Measurements from ENCODE around the gene CCDC12. TPM values are rescaled to one million over a fixed set of nuclear protein-coding genes. Genes with fewer than 3 reads are reported as not detected.

CCDC12 gene
- total and polyA plus RNA-seq, 2 of the 13 experiments (the other 11 are each of a cell fraction or from before 2014, with no cell fraction given): 30.1 to 49.5 TPM

DNA sequence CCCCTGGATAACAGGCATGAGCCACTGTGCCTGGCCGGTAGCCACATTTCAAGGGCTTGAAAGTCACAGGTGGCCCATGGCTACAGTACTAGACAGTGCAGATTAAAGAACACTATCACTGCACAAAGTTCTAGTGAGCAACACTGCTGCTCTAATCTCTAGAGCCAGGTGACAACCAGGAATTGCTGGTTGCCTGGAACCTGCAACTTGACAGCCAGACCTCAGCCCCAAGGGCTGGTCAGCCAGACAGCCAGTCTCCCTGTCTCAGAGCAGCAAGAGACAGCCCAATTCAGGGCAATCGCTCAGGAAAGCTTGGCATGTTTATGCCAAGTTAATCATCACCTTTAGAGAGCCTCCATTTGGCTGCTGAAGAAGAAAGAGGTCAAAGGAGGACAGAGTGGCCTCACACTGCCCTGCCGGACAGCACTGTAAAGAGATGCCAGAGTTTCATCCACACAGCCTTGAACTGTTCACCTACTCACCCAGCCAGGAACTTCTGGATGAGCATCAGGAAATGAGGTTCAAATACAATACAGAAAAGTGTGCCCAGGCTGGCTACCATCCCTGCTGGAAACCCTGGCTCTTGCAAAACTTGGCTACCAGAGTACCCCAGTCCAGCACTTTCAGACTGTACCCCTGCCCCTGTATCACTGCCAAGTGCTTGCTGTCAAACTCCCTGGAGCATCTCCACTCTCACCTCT lies 6.0 kb downstream of the CCDC12 start (continued):
- TF ChIP-seq NPAS2 (CRISPR knock-in tag; IDR thresholded peaks at IDR 0.05; ENCODE audit: borderline replicate concordance) (no peak), SRSF9 (IDR thresholded peaks at IDR 0.05; ENCODE audit: borderline replicate concordance, insufficient read depth, low read depth, low read length, poor library complexity, severe bottlenecking) (no peak), CBX1 (IDR thresholded peaks at IDR 0.05; ENCODE audit: low read depth) (peak; percentile 54), ZC3H4 (CRISPR knock-in tag; IDR thresholded peaks at IDR 0.05; ENCODE audit: borderline replicate concordance) (no peak), ATF7 (IDR thresholded peaks at IDR 0.05) (no peak), ATF7 (CRISPR knock-in tag; IDR thresholded peaks at IDR 0.05) (no peak), ZKSCAN5 (CRISPR knock-in tag; IDR thresholded peaks at IDR 0.05) (no peak), ZFX (CRISPR knock-in tag; IDR thresholded peaks at IDR 0.05; ENCODE audit: low read depth) (peak; percentile 17; the same call in 1 of the 2 replicates), RARG (CRISPR knock-in tag; IDR thresholded peaks at IDR 0.05; ENCODE audit: low read depth) (no peak), ZNF563 (CRISPR knock-in tag; IDR thresholded peaks at IDR 0.05) (no peak), ZNF891 (CRISPR knock-in tag; IDR thresholded peaks at IDR 0.05) (no peak), ZNF75D (CRISPR knock-in tag; IDR thresholded peaks at IDR 0.05; ENCODE audit: borderline replicate concordance) (no peak), TGIF2 (CRISPR knock-in tag; IDR thresholded peaks at IDR 0.05) (peak; percentile 89)
- TF ChIP-seq, protein P1, sequence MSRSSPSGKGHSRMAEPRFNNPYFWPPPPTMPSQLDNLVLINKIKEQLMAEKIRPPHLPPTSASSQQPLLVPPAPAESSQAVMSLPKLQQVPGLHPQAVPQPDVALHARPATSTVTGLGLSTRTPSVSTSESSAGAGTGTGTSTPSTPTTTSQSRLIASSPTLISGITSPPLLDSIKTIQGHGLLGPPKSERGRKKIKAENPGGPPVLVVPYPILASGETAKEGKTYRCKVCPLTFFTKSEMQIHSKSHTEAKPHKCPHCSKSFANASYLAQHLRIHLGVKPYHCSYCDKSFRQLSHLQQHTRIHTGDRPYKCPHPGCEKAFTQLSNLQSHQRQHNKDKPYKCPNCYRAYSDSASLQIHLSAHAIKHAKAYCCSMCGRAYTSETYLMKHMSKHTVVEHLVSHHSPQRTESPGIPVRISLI (CRISPR knock-in tag; IDR thresholded peaks at IDR 0.05; ENCODE audit: borderline replicate concordance): peak; percentile 60; the same call in 1 of the 2 replicates
- TF ChIP-seq, protein P2, sequence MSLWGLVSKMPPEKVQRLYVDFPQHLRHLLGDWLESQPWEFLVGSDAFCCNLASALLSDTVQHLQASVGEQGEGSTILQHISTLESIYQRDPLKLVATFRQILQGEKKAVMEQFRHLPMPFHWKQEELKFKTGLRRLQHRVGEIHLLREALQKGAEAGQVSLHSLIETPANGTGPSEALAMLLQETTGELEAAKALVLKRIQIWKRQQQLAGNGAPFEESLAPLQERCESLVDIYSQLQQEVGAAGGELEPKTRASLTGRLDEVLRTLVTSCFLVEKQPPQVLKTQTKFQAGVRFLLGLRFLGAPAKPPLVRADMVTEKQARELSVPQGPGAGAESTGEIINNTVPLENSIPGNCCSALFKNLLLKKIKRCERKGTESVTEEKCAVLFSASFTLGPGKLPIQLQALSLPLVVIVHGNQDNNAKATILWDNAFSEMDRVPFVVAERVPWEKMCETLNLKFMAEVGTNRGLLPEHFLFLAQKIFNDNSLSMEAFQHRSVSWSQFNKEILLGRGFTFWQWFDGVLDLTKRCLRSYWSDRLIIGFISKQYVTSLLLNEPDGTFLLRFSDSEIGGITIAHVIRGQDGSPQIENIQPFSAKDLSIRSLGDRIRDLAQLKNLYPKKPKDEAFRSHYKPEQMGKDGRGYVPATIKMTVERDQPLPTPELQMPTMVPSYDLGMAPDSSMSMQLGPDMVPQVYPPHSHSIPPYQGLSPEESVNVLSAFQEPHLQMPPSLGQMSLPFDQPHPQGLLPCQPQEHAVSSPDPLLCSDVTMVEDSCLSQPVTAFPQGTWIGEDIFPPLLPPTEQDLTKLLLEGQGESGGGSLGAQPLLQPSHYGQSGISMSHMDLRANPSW (CRISPR knock-in tag; IDR thresholded peaks at IDR 0.05; ENCODE audit: borderline replicate concordance): no peak
- TF ChIP-seq, protein P3, sequence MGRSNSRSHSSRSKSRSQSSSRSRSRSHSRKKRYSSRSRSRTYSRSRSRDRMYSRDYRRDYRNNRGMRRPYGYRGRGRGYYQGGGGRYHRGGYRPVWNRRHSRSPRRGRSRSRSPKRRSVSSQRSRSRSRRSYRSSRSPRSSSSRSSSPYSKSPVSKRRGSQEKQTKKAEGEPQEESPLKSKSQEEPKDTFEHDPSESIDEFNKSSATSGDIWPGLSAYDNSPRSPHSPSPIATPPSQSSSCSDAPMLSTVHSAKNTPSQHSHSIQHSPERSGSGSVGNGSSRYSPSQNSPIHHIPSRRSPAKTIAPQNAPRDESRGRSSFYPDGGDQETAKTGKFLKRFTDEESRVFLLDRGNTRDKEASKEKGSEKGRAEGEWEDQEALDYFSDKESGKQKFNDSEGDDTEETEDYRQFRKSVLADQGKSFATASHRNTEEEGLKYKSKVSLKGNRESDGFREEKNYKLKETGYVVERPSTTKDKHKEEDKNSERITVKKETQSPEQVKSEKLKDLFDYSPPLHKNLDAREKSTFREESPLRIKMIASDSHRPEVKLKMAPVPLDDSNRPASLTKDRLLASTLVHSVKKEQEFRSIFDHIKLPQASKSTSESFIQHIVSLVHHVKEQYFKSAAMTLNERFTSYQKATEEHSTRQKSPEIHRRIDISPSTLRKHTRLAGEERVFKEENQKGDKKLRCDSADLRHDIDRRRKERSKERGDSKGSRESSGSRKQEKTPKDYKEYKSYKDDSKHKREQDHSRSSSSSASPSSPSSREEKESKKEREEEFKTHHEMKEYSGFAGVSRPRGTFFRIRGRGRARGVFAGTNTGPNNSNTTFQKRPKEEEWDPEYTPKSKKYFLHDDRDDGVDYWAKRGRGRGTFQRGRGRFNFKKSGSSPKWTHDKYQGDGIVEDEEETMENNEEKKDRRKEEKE (IDR thresholded peaks at IDR 0.05): no peak
- TF ChIP-seq, protein P4, sequence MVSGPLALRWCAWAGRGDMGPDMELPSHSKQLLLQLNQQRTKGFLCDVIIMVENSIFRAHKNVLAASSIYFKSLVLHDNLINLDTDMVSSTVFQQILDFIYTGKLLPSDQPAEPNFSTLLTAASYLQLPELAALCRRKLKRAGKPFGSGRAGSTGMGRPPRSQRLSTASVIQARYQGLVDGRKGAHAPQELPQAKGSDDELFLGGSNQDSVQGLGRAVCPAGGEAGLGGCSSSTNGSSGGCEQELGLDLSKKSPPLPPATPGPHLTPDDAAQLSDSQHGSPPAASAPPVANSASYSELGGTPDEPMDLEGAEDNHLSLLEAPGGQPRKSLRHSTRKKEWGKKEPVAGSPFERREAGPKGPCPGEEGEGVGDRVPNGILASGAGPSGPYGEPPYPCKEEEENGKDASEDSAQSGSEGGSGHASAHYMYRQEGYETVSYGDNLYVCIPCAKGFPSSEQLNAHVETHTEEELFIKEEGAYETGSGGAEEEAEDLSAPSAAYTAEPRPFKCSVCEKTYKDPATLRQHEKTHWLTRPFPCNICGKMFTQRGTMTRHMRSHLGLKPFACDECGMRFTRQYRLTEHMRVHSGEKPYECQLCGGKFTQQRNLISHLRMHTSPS (CRISPR knock-in tag; IDR thresholded peaks at IDR 0.05; ENCODE audit: low read depth): peak; percentile 97
- TF ChIP-seq, protein P5, sequence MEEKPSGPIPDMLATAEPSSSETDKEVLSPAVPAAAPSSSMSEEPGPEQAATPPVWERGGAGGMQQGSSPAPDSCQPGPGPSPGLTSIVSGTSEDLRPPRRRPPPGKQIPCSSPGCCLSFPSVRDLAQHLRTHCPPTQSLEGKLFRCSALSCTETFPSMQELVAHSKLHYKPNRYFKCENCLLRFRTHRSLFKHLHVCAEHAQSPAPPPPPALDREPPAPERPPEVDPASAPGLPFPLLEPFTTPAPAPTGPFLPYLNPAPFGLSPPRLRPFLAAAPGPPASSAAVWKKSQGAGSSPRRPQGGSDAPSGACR (CRISPR knock-in tag; IDR thresholded peaks at IDR 0.05): no peak
- TF ChIP-seq, protein P6, sequence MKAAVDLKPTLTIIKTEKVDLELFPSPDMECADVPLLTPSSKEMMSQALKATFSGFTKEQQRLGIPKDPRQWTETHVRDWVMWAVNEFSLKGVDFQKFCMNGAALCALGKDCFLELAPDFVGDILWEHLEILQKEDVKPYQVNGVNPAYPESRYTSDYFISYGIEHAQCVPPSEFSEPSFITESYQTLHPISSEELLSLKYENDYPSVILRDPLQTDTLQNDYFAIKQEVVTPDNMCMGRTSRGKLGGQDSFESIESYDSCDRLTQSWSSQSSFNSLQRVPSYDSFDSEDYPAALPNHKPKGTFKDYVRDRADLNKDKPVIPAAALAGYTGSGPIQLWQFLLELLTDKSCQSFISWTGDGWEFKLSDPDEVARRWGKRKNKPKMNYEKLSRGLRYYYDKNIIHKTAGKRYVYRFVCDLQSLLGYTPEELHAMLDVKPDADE (CRISPR knock-in tag; IDR thresholded peaks at IDR 0.05): no peak
